ENCODE data around the gene DHRS4. TPM values are rescaled to one million over a fixed set of nuclear protein-coding genes. Genes with fewer than 3 reads are reported as not detected.

Gene DHRS4
- total and polyA plus RNA-seq, 9 of the 15 experiments (the other 6 are each of a cell fraction or from before 2014, with no cell fraction given) = 0.51 to 35.9 (median 10.1) TPM

DNA sequence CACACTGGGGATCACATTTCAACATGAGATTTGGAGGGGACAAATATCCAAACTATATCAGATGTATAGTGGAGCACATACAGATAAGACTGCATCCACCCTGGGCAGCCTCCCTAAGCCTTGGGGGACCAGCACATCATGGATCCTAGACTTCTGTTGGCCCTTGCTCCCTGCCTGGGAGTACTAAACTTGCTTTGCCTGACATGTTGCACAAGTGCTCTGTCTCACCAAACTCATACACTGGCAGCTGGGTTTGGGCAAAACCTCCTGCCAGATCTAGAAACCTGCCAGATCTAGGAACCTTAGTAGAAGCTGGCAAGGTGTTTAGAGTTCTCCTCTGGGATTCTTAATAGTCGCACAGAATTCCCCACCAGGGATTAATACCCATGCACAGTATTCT lies 18.4 kb upstream of the DHRS4 start:
- no peak for ATAC-seq
- no peak overlapping the region for H3K4me3 ChIP-seq
- CTCF ChIA-PET (ENCODE audit: low intra/inter-chr PET ratio) = no interaction called here
- no peaks in the 10 kb centered on the region for H3K27me3 ChIP-seq (ENCODE audit: control insufficient read depth in 2 of 2, insufficient read depth in 2 of 2, low read length in 2 of 2)
- H2AFZ ChIP-seq (ENCODE audit: low read depth, low read length) = no peak overlapping the region
- no peak overlapping the region for H3K4me2 ChIP-seq (ENCODE audit: insufficient read depth, low read length)
- no peaks in the 10 kb centered on the region for H3K9me3 ChIP-seq (replicated peaks; ENCODE audit: control insufficient read depth, insufficient read depth, low read depth, low read length)
- 0 out of 3 replicates have a peak, but pooled peaks cover 2% of the 10 kb centered on the region for H3K36me3 ChIP-seq (ENCODE audit: control insufficient read depth, insufficient read depth, low read length)
- BruUV-seq (replicated peaks) = no TSS peak
- no peaks in the 10 kb centered on the region for H3K9me1 ChIP-seq (ENCODE audit: control insufficient read depth, insufficient read depth, low read length)
- H3K4me1 ChIP-seq (replicated peaks in 1 of 2; ENCODE audit: control insufficient read depth in 2 of 2, insufficient read depth in 2 of 2, low read length in 2 of 2) = peaks cover 4 to 52% of the 10 kb centered on the region in 2 experiments; a peak in 4 of 5 replicates
- DNase-seq (ENCODE audit: extremely low read depth in 1 of 4, low spot score in 3 of 4) = no peak
- FAIRE-seq = no peak
- POLR2A ChIA-PET = no interaction called here
- in situ Hi-C loops (cut with MboI) (no loop called here), intact Hi-C loops (cut with micrococcal nuclease) (no loop called here)
- 0% methylated on average over 1 of the region's 1 CpG for WGBS (ENCODE audit: insufficient coverage, low coverage, missing lambda C conversion rate)
- no peak overlapping the region for H3K27ac ChIP-seq (ENCODE audit: extremely low read depth, low read depth, low read length)
- H3K9ac ChIP-seq (ENCODE audit: insufficient read depth in 1 of 2, low read depth in 2 of 2, low read length in 2 of 2) = no peak overlapping the region
- H4K20me1 ChIP-seq (replicated peaks; ENCODE audit: control insufficient read depth, insufficient read depth, low read length) = no peaks in the 10 kb centered on the region
- no peaks in the 10 kb centered on the region for H3K79me2 ChIP-seq (ENCODE audit: control insufficient read depth, insufficient read depth, low read length)
- TF ChIP-seq MEF2A (IDR thresholded peaks at IDR 0.05; ENCODE audit: control insufficient read depth, low read depth, low read length) (no peak), GTF2F1 (IDR thresholded peaks at IDR 0.05; ENCODE audit: low read depth, low read length) (no peak), ZNF584 (CRISPR knock-in tag; IDR thresholded peaks at IDR 0.05; ENCODE audit: low read depth) (no peak), HDAC2 (IDR thresholded peaks at IDR 0.05) (no peak), EHMT2 (IDR thresholded peaks at IDR 0.05) (no peak), EP400 (IDR thresholded peaks at IDR 0.05) (no peak), E2F8 (IDR thresholded peaks at IDR 0.05; ENCODE audit: low read depth, partially characterized antibody) (no peak), NFIC (IDR thresholded peaks at IDR 0.05) (no peak), TOE1 (IDR thresholded peaks at IDR 0.05; ENCODE audit: borderline replicate concordance) (no peak), TOE1 (CRISPR knock-in tag; IDR thresholded peaks at IDR 0.05; ENCODE audit: borderline replicate concordance, low read depth) (no peak), MED1 (CRISPR knock-in tag; IDR thresholded peaks at IDR 0.05; ENCODE audit: borderline replicate concordance) (no peak), ELF4 (CRISPR knock-in tag; IDR thresholded peaks at IDR 0.05) (no peak), MYBL2 (IDR thresholded peaks at IDR 0.05; ENCODE audit: low read depth) (no peak), MYBL2 (CRISPR knock-in tag; IDR thresholded peaks at IDR 0.05; ENCODE audit: borderline replicate concordance) (no peak), NCOA4 (IDR thresholded peaks at IDR 0.05; ENCODE audit: partially characterized antibody) (no peak), FOXK2 (conservative IDR thresholded peaks at IDR 0.05 in 1 of 2, IDR thresholded peaks at IDR 0.05 in 1 of 2; ENCODE audit: low read depth in 2 of 2) (no peak), KLF6 (CRISPR knock-in tag; IDR thresholded peaks at IDR 0.05; ENCODE audit: borderline replicate concordance) (no peak)
- TF ChIP-seq, protein P1, sequence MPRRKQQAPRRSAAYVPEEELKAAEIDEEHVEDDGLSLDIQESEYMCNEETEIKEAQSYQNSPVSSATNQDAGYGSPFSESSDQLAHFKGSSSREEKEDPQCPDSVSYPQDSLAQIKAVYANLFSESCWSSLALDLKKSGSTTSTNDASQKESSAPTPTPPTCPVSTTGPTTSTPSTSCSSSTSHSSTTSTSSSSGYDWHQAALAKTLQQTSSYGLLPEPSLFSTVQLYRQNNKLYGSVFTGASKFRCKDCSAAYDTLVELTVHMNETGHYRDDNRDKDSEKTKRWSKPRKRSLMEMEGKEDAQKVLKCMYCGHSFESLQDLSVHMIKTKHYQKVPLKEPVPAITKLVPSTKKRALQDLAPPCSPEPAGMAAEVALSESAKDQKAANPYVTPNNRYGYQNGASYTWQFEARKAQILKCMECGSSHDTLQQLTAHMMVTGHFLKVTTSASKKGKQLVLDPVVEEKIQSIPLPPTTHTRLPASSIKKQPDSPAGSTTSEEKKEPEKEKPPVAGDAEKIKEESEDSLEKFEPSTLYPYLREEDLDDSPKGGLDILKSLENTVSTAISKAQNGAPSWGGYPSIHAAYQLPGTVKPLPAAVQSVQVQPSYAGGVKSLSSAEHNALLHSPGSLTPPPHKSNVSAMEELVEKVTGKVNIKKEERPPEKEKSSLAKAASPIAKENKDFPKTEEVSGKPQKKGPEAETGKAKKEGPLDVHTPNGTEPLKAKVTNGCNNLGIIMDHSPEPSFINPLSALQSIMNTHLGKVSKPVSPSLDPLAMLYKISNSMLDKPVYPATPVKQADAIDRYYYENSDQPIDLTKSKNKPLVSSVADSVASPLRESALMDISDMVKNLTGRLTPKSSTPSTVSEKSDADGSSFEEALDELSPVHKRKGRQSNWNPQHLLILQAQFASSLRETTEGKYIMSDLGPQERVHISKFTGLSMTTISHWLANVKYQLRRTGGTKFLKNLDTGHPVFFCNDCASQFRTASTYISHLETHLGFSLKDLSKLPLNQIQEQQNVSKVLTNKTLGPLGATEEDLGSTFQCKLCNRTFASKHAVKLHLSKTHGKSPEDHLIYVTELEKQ (CRISPR knock-in tag; IDR thresholded peaks at IDR 0.05) = no peak
